K562 (cell line): ENCODE data around the gene SDCCAG8. TPM values are rescaled to one million over a fixed set of nuclear protein-coding genes. Genes with fewer than 3 reads are reported as not detected.
A peak's percentile ranks its signal among the peaks of the same experiment; 100 is the strongest.

Experiments used
- ATAC-seq: fragments of 200-7000 bp; cut with Tn5 transposase; 3 replicates; pipeline ENCODE4 v1.9.1; 2020; ENCODE audit warnings: moderate library complexity
- BruUV-seq: library from RNA; stranded (reverse); fragments of 400-500 nt; replicated peaks from 2 replicates; lab custom pipeline; 2021; lab: Mats Ljungman, UMichigan
- CTCF ChIA-PET: fragments of 300-600 bp; formaldehyde crosslinking; extraction: SDS; loops from one replicate; lab custom pipeline; 2021; ENCODE audit warnings: low intra/inter-chr PET ratio; lab: Yijun Ruan, JAX
- POLR2A ChIA-PET: fragments of 300-600, 350-650 bp; sonication (Branson Sonifier 250); formaldehyde crosslinking; extraction: SDS; loops from one replicate; lab custom pipeline; 2021; ENCODE audit warnings: antibody characterized with exemption, inconsistent platforms; lab: Yijun Ruan, JAX
- DNase-seq, 4 experiments: peaks; one replicate each; pipeline versions ENCODE4 v3.0.0 to v3.0.0-alpha.2; 2011 to 2018; ENCODE audit warnings: low spot score in 3 of 4, mixed read lengths in 3 of 4; ENCODE audit errors: extremely low read depth in 1 of 4
- FAIRE-seq: peaks from 2 replicates; lab custom pipeline; 2011; peaks lifted over from hg19 to GRCh38; lab: Jason Lieb, UNC
- H2AFZ ChIP-seq: 2 replicates; pipeline ENCODE4 v1.6.0; 2011; ENCODE audit warnings: low read depth, low read length, control low read depth, inconsistent platforms
- H3K27ac ChIP-seq: fragments of 200-600 bp; 3 replicates; pipeline ENCODE4 v1.8.0; 2011; ENCODE audit warnings: low read depth, mild to moderate bottlenecking, control low read depth, inconsistent platforms, low read length, moderate library complexity, mixed read lengths; ENCODE audit errors: extremely low read depth
- H3K27me3 ChIP-seq, 2 experiments: fragments of 300-600 bp in 1 of 2; 2 replicates in 1 of 2; 3 replicates in 1 of 2; pipeline versions ENCODE4 v1.6.0 to v1.8.0; 2011; ENCODE audit warnings: inconsistent platforms in 2 of 2, low read length in 2 of 2, mild to moderate bottlenecking in 1 of 2, mixed read lengths in 1 of 2, moderate library complexity in 1 of 2; ENCODE audit not compliant: control insufficient read depth in 2 of 2, insufficient read depth in 2 of 2
- H3K36me3 ChIP-seq: fragments of 300-600 bp; 3 replicates; pipeline ENCODE4 v1.8.0; 2011; ENCODE audit warnings: mild to moderate bottlenecking, low read length, inconsistent platforms; ENCODE audit not compliant: control insufficient read depth, insufficient read depth
- H3K4me1 ChIP-seq, 2 experiments: fragments of 200-600 bp in 1 of 2; replicated peaks in 1 of 2; 2 replicates in 1 of 2; 3 replicates in 1 of 2; pipeline versions ENCODE4 v1.5.1 to v1.8.0; 2011; ENCODE audit warnings: inconsistent platforms in 2 of 2, low read length in 2 of 2, mild to moderate bottlenecking in 1 of 2, mixed read lengths in 1 of 2, moderate library complexity in 1 of 2; ENCODE audit not compliant: control insufficient read depth in 2 of 2, insufficient read depth in 2 of 2
- H3K4me2 ChIP-seq: 2 replicates; pipeline ENCODE4 v1.6.1; 2011; ENCODE audit warnings: low read length, control low read depth, inconsistent platforms, mixed read lengths; ENCODE audit not compliant: insufficient read depth
- H3K4me3 ChIP-seq: fragments of 200-600 bp; sonication (generic), shearing (Covaris generic); 2 replicates; pipeline ENCODE4 v1.5.1; 2016; ENCODE audit warnings: control low read depth, inconsistent platforms
- H3K79me2 ChIP-seq: fragments of 200-600 bp; 3 replicates; pipeline ENCODE4 v1.8.0; 2011; ENCODE audit warnings: low read length, inconsistent platforms; ENCODE audit not compliant: control insufficient read depth, insufficient read depth
- H3K9ac ChIP-seq, 2 experiments: 2 replicates each; pipeline versions ENCODE4 v1.6.0 to v1.6.1; 2011; ENCODE audit warnings: low read depth in 2 of 2, low read length in 2 of 2, control low read depth in 1 of 2, inconsistent platforms in 1 of 2, mild to moderate bottlenecking in 1 of 2, mixed read lengths in 1 of 2; ENCODE audit not compliant: insufficient read depth in 1 of 2
- H3K9me1 ChIP-seq: one replicate; pipeline ENCODE4 v1.6.0; 2011; ENCODE audit warnings: inconsistent platforms, mild to moderate bottlenecking, low read length, moderate library complexity; ENCODE audit not compliant: control insufficient read depth, insufficient read depth
- H3K9me3 ChIP-seq: replicated peaks from 2 replicates; pipeline ENCODE4 v1.5.1; 2011; ENCODE audit warnings: low read depth, low read length, inconsistent platforms; ENCODE audit not compliant: control insufficient read depth, insufficient read depth
- H4K20me1 ChIP-seq: replicated peaks from 2 replicates; pipeline ENCODE4 v1.6.1; 2011; ENCODE audit warnings: low read length, inconsistent platforms, mixed read lengths; ENCODE audit not compliant: control insufficient read depth, insufficient read depth
- CAMTA2 ChIP-seq: fragments of 250-450 bp; sonication (Bioruptor Pico); conservative IDR thresholded peaks from 2 replicates; pipeline ENCODE4 v1.5.1; 2022
- ELF1 ChIP-seq: fragments of 200-800 bp; sonication (Bioruptor generic); IDR thresholded peaks from 2 replicates; pipeline ENCODE4 v1.6.1; 2016; ENCODE audit warnings: missing genetic modification characterization, missing compliant biosample characterization
- HDAC1 ChIP-seq, 2 experiments: fragments of 450-650 bp; IDR thresholded peaks; 2 replicates each; pipeline ENCODE4 v1.6.1; 2016 to 2017; ENCODE audit warnings: inconsistent platforms in 1 of 2, mild to moderate bottlenecking in 1 of 2, moderate library complexity in 1 of 2
- KLF10 ChIP-seq: fragments of 250-450 bp; sonication (Bioruptor Pico); IDR thresholded peaks from 2 replicates; pipeline ENCODE4 v1.6.1; 2021; ENCODE audit warnings: matching md5 sums
- MBD2 ChIP-seq: sonication (generic); IDR thresholded peaks from 2 replicates; pipeline ENCODE4 v1.6.1; 2016; ENCODE audit warnings: low read depth, borderline replicate concordance
- NR2C1 ChIP-seq, 2 experiments: fragments of 450-650 bp; IDR thresholded peaks; 2 replicates each; pipeline ENCODE4 v1.6.1; 2017; ENCODE audit warnings: mild to moderate bottlenecking in 2 of 2, antibody characterized with exemption in 1 of 2, inconsistent platforms in 1 of 2, missing compliant biosample characterization in 1 of 2, missing genetic modification characterization in 1 of 2
- PTRF ChIP-seq: fragments of 450-650 bp; IDR thresholded peaks from 2 replicates; pipeline ENCODE4 v1.6.1; 2016; ENCODE audit warnings: mild to moderate bottlenecking, missing genetic modification characterization, missing compliant biosample characterization
- RAD21 ChIP-seq, 2 experiments: fragments of 250-450 bp in 1 of 2; fragments of 450-650 bp in 1 of 2; sonication (Bioruptor Pico) in 1 of 2; formaldehyde crosslinking in 1 of 2; IDR thresholded peaks in 1 of 2; conservative IDR thresholded peaks in 1 of 2; 2 replicates each; pipeline versions ENCODE4 v1.4.0 to v1.8.0; 2020 to 2022; ENCODE audit warnings: mild to moderate bottlenecking in 2 of 2, moderate library complexity in 1 of 2
- SMARCB1 ChIP-seq: IDR thresholded peaks from 2 replicates; pipeline ENCODE4 v1.6.1; 2011; ENCODE audit warnings: improper control_type of control experiment, low read depth; ENCODE audit not compliant: insufficient read length
- ZC3H11A ChIP-seq: IDR thresholded peaks from 2 replicates; pipeline ENCODE4 v1.6.1; 2012; ENCODE audit warnings: low read depth, low read length, improper control_type of control experiment
- ZNF445 ChIP-seq: fragments of 250-450 bp; sonication (Bioruptor Pico); IDR thresholded peaks from 2 replicates; pipeline ENCODE4 v1.4.0; 2020; ENCODE audit warnings: low read depth, mild to moderate bottlenecking, moderate library complexity
- ZNF699 ChIP-seq: fragments of 250-450 bp; sonication (Bioruptor Pico); IDR thresholded peaks from 2 replicates; pipeline ENCODE4 v1.8.0; 2021; ENCODE audit warnings: mild to moderate bottlenecking, moderate library complexity; ENCODE audit not compliant: insufficient replicate concordance
- WGBS: fragments of 100-300 bp; shearing (Covaris generic); methylation state at CpG from one replicate; pipeline ENCODE4 v1.1.6; 2016; ENCODE audit warnings: low coverage, mixed read lengths; ENCODE audit not compliant: insufficient coverage; ENCODE audit errors: missing lambda C conversion rate; 5-methylcytosine and 5-hydroxymethylcytosine counted together
- in situ Hi-C: fragments of 300-500 bp; cut with MboI; formaldehyde crosslinking; loops from 4 replicates; pipeline ENCODE4 v1.15.0; 2018; ENCODE audit warnings: inconsistent platforms, mixed read lengths
- intact Hi-C: fragments of 100-400 bp; cut with micrococcal nuclease; formaldehyde crosslinking; loops from 2 replicates; pipeline ENCODE4 v1.14.2; 2022
- polyA plus RNA-seq, 8 experiments: library from polyadenylated mRNA; depleted of rRNA in 4 of 8; stranded (reverse) in 5 of 8; unstranded in 3 of 8; fragments of >200 nt; fragmentation: Nextera tagmentation in 2 of 8; fragmentation: Illumina TruSeq in 1 of 8; extraction: Ambion mirVana in 2 of 8; extraction: Trizol in 1 of 8; gene quantifications; 2 replicates each; pipeline versions ENCODE4 v1.2.1 to v1.2.3, GENCODE V29; 2011 to 2014; ENCODE audit warnings: inconsistent platforms in 1 of 8, missing spikeins in 1 of 8
- total RNA-seq, 7 experiments: library from RNA; depleted of rRNA in 6 of 7; stranded (reverse); fragments of >200 nt in 6 of 7; fragmentation: Illumina TruSeq in 2 of 7; extraction: Trizol in 2 of 7; gene quantifications; 2 replicates each; pipeline versions ENCODE4 v1.2.1 to v1.2.3, GENCODE V29; 2011 to 2021; ENCODE audit warnings: low replicate concordance in 1 of 7
- TF ChIP-seq, protein P1 (sequence below): fragments of 200-800 bp; sonication (Bioruptor generic); IDR thresholded peaks from 2 replicates; pipeline ENCODE4 v1.6.1; 2016; ENCODE audit warnings: missing genetic modification characterization, missing compliant biosample characterization
- TF ChIP-seq, protein P2 (sequence below): fragments of 250-450 bp; sonication (Bioruptor Pico); IDR thresholded peaks from 2 replicates; pipeline ENCODE4 v1.6.1; 2021; ENCODE audit warnings: mild to moderate bottlenecking
- TF ChIP-seq, protein P3 (sequence below), 2 experiments: fragments of 450-650 bp; IDR thresholded peaks; 2 replicates each; pipeline ENCODE4 v1.6.1; 2016

Gene SDCCAG8
- total and polyA plus RNA-seq, 9 of the 15 experiments (the other 6 are each of a cell fraction or from before 2014, with no cell fraction given), result 17.9 to 36.7 (median 25.4) TPM

DNA sequence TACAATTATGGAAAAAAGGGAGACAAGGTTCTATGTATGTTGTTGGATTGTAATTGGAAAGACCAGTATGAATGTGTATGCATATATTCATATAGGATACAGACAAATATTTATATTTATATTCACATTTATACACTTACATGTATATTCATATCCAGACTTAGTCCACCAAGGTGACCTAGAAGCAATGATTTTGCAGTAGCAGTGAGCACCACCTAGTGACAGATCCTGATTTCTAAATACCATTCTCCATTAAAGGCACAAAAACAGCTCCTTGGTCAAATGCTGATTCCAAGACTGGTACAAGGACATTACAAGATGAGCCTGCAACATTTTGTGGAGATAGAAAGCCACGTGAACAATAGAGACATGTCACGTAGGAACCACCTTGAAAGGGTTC lies 153.4 kb downstream of the SDCCAG8 start (continued):
- TF ChIP-seq RAD21 (CRISPR knock-in tag; conservative IDR thresholded peaks at IDR 0.05 in 1 of 2, IDR thresholded peaks at IDR 0.05 in 1 of 2), result peak in 1 of 2 experiments; percentile 46; a peak in 1 of 4 replicates

DNA sequence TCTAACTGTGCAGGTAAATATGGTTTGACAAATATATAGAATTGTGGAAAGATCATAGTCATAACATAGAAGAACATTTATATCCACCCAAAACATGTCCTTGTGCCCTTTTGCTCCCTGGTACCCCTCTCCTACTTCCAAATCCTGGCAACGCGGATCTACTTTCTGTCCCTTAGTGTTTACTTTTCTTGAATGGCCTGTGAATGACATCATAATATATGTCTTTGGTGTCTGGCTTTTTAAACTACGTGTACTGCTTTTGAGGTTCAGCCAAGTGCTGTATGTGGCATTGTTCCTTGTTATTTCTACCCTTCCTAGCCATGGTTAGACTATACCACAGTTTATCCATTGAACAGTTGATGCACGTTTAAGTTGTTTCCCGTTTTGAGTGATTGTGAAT lies 155.6 kb downstream of the SDCCAG8 start:
- ATAC-seq (no peak), FAIRE-seq (no peak), DNase-seq (no peak)
- 41% methylated on average over 5 of the region's 5 CpGs for whole genome bisulfite sequencing
- Histone ChIP-seq H3K9me1 (no peaks in the 10 kb centered on the region), H3K4me3 (no peak overlapping the region), H3K4me1 (no peaks in the 10 kb centered on the region; a peak in 2 of 5 replicates), H3K27me3 (no peaks in the 10 kb centered on the region), H3K9ac (no peak overlapping the region), H3K36me3 (peaks cover 5% of the 10 kb centered on the region; the same call in 1 of the 3 replicates), H3K4me2 (no peak overlapping the region), H3K9me3 (no peaks in the 10 kb centered on the region), H4K20me1 (no peaks in the 10 kb centered on the region), H2AFZ (no peak overlapping the region), H3K27ac (no peak overlapping the region), H3K79me2 (no peaks in the 10 kb centered on the region)
- ChIA-PET CTCF (no interaction called here), POLR2A (no interaction called here)
- TF ChIP-seq ZNF445, result no peak
- no peak for TF ChIP-seq CAMTA2
- no peak for TF ChIP-seq PTRF
- no peak for TF ChIP-seq MBD2
- TF ChIP-seq NR2C1 (IDR thresholded peaks at IDR 0.05), result no peak
- no peak for TF ChIP-seq NR2C1 (tag; IDR thresholded peaks at IDR 0.05)
- TF ChIP-seq, protein P1, sequence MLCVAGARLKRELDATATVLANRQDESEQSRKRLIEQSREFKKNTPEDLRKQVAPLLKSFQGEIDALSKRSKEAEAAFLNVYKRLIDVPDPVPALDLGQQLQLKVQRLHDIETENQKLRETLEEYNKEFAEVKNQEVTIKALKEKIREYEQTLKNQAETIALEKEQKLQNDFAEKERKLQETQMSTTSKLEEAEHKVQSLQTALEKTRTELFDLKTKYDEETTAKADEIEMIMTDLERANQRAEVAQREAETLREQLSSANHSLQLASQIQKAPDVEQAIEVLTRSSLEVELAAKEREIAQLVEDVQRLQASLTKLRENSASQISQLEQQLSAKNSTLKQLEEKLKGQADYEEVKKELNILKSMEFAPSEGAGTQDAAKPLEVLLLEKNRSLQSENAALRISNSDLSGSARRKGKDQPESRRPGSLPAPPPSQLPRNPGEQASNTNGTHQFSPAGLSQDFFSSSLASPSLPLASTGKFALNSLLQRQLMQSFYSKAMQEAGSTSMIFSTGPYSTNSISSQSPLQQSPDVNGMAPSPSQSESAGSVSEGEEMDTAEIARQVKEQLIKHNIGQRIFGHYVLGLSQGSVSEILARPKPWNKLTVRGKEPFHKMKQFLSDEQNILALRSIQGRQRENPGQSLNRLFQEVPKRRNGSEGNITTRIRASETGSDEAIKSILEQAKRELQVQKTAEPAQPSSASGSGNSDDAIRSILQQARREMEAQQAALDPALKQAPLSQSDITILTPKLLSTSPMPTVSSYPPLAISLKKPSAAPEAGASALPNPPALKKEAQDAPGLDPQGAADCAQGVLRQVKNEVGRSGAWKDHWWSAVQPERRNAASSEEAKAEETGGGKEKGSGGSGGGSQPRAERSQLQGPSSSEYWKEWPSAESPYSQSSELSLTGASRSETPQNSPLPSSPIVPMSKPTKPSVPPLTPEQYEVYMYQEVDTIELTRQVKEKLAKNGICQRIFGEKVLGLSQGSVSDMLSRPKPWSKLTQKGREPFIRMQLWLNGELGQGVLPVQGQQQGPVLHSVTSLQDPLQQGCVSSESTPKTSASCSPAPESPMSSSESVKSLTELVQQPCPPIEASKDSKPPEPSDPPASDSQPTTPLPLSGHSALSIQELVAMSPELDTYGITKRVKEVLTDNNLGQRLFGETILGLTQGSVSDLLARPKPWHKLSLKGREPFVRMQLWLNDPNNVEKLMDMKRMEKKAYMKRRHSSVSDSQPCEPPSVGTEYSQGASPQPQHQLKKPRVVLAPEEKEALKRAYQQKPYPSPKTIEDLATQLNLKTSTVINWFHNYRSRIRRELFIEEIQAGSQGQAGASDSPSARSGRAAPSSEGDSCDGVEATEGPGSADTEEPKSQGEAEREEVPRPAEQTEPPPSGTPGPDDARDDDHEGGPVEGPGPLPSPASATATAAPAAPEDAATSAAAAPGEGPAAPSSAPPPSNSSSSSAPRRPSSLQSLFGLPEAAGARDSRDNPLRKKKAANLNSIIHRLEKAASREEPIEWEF (CRISPR knock-in tag), result no peak
- TF ChIP-seq, protein P2, sequence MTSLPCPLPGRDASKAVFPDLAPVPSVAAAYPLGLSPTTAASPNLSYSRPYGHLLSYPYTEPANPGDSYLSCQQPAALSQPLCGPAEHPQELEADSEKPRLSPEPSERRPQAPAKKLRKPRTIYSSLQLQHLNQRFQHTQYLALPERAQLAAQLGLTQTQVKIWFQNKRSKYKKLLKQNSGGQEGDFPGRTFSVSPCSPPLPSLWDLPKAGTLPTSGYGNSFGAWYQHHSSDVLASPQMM (CRISPR knock-in tag), result no peak
- no peak for TF ChIP-seq ZNF699 (CRISPR knock-in tag)
- no peak for TF ChIP-seq SMARCB1
- no peak for TF ChIP-seq ELF1 (tag)
- TF ChIP-seq KLF10, result no peak
- TF ChIP-seq HDAC1 (IDR thresholded peaks at IDR 0.05), result no peak
- TF ChIP-seq, protein P3, sequence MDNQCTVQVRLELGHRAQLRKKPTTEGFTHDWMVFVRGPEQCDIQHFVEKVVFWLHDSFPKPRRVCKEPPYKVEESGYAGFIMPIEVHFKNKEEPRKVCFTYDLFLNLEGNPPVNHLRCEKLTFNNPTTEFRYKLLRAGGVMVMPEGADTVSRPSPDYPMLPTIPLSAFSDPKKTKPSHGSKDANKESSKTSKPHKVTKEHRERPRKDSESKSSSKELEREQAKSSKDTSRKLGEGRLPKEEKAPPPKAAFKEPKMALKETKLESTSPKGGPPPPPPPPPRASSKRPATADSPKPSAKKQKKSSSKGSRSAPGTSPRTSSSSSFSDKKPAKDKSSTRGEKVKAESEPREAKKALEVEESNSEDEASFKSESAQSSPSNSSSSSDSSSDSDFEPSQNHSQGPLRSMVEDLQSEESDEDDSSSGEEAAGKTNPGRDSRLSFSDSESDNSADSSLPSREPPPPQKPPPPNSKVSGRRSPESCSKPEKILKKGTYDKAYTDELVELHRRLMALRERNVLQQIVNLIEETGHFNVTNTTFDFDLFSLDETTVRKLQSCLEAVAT (IDR thresholded peaks at IDR 0.05), result no peak
- no peak for TF ChIP-seq ZC3H11A
- in situ Hi-C loops, result no loop called here
- no TSS peak for BruUV-seq
- intact Hi-C loops, result no loop called here
